ENCODE measurements around the gene STAB2.

The STAB2 gene

GRCh38 chr12:103586791-103587370 is at the start of gene STAB2:
Gene STAB2 (plus strand): TSS chr12:103587273. CDS start chr12:103587477, 204 bp downstream.
- DNase-seq: no peak

- DNase-seq: no peak
Measured at GRCh38 chr12:103538397-103538796, 48.7 kb upstream of the STAB2 start.

- DNase-seq: no peak
Measured at GRCh38 chr12:103540319-103540718, 46.8 kb upstream of the STAB2 start.

- no peak for DNase-seq
Measured at GRCh38 chr12:103542078-103542477, 45.0 kb upstream of the STAB2 start.

- DNase-seq: no peak
Measured at GRCh38 chr12:103546959-103547358, 40.1 kb upstream of the STAB2 start.

GRCh38 chr12:103547376-103547775 is 39.7 kb upstream of the STAB2 start:
- DNase-seq: no peak

GRCh38 chr12:103547929-103548328 is 39.1 kb upstream of the STAB2 start:
- DNase-seq: no peak

- peak; percentile 65 for DNase-seq
Measured at GRCh38 chr12:103548622-103549601, 38.2 kb upstream of the STAB2 start.

- DNase-seq: no peak
Measured at GRCh38 chr12:103556890-103557627, 30.0 kb upstream of the STAB2 start.

- no peak for DNase-seq
Measured at GRCh38 chr12:103557628-103558010, 29.5 kb upstream of the STAB2 start.

GRCh38 chr12:103558879-103559278 is 28.2 kb upstream of the STAB2 start:
- DNase-seq: no peak

- DNase-seq: peak; percentile 99
Measured at GRCh38 chr12:103560604-103561101, 26.4 kb upstream of the STAB2 start.

GRCh38 chr12:103561174-103561573 is 25.9 kb upstream of the STAB2 start:
- DNase-seq: no peak

- no peak for DNase-seq
Measured at GRCh38 chr12:103566398-103566797, 20.7 kb upstream of the STAB2 start.

GRCh38 chr12:103569278-103569677 is 17.8 kb upstream of the STAB2 start:
- DNase-seq: no peak

GRCh38 chr12:103571286-103571685 is 15.8 kb upstream of the STAB2 start:
- no peak for DNase-seq

- DNase-seq: no peak
Measured at GRCh38 chr12:103572312-103573045, 14.6 kb upstream of the STAB2 start.

- no peak for DNase-seq
Measured at GRCh38 chr12:103573185-103573584, 13.9 kb upstream of the STAB2 start.

- no peak for DNase-seq
Measured at GRCh38 chr12:103578926-103579325, 8.1 kb upstream of the STAB2 start.

- DNase-seq: no peak
Measured at GRCh38 chr12:103580026-103580425, 7.0 kb upstream of the STAB2 start.

- DNase-seq: no peak
Measured at GRCh38 chr12:103583008-103583407, 4.1 kb upstream of the STAB2 start.

- no peak for DNase-seq
Measured at GRCh38 chr12:103586132-103586531, 941 bp upstream of the STAB2 start.

- no peak for DNase-seq
Measured at GRCh38 chr12:103588680-103589079, 1.6 kb downstream of the STAB2 start.
